K562 (cell line): ENCODE results near the gene APC2. TPM values are rescaled to one million over a fixed set of nuclear protein-coding genes. Genes with fewer than 3 reads are reported as not detected.

ENCODE experiments used
- CCAR2 ChIP-seq: fragments of 200-400 bp; formaldehyde crosslinking; IDR thresholded peaks from 2 replicates; pipeline ENCODE4 v1.6.1; 2017; ENCODE audit warnings: mild to moderate bottlenecking, low read depth, low read length
- CEBPG ChIP-seq, 3 experiments: fragments of 200-800 bp in 1 of 3; sonication (Bioruptor generic) in 1 of 3; sonication (generic) in 1 of 3; formaldehyde crosslinking in 1 of 3; IDR thresholded peaks in 2 of 3; conservative IDR thresholded peaks in 1 of 3; 2 replicates each; pipeline versions ENCODE4 v1.6.1 to v1.8.0; 2016 to 2022; ENCODE audit warnings: missing compliant biosample characterization in 2 of 3, missing genetic modification characterization in 2 of 3, mild to moderate bottlenecking in 1 of 3, missing genetic modification reagents in 1 of 3
- KLF13 ChIP-seq: fragments of 450-650 bp; IDR thresholded peaks from 2 replicates; pipeline ENCODE4 v1.6.1; 2016; ENCODE audit warnings: missing genetic modification characterization, low read depth, mild to moderate bottlenecking, missing compliant biosample characterization, moderate library complexity, borderline replicate concordance
- PHF21A ChIP-seq: fragments of 450-650 bp; IDR thresholded peaks from 2 replicates; pipeline ENCODE4 v1.6.1; 2017; ENCODE audit warnings: low read depth, borderline replicate concordance
- SIN3A ChIP-seq, 2 experiments: fragments of 150-350 bp in 1 of 2; IDR thresholded peaks; 2 replicates each; pipeline ENCODE4 v1.6.1; 2011 to 2016; ENCODE audit warnings: borderline replicate concordance in 2 of 2, low read depth in 2 of 2, low read length in 2 of 2, mild to moderate bottlenecking in 2 of 2, moderate library complexity in 2 of 2; ENCODE audit not compliant: control insufficient read depth in 1 of 2
- ZEB2 ChIP-seq: fragments of 450-650 bp; IDR thresholded peaks from 2 replicates; pipeline ENCODE4 v1.6.1; 2016
- ZNF12 ChIP-seq: sonication (generic); formaldehyde crosslinking; IDR thresholded peaks from 2 replicates; pipeline ENCODE4 v1.4.0; 2020; ENCODE audit warnings: mild to moderate bottlenecking, missing genetic modification reagents
- ZNF121 ChIP-seq: sonication (generic); formaldehyde crosslinking; conservative IDR thresholded peaks from 2 replicates; pipeline ENCODE4 v1.8.0; 2022; ENCODE audit warnings: missing genetic modification reagents
- ZNF324 ChIP-seq: fragments of 250-450 bp; sonication (Bioruptor Pico); IDR thresholded peaks from 2 replicates; pipeline ENCODE4 v1.4.0; 2020; ENCODE audit warnings: mild to moderate bottlenecking
- polyA plus RNA-seq, 8 experiments: library from polyadenylated mRNA; depleted of rRNA in 4 of 8; stranded (reverse) in 5 of 8; unstranded in 3 of 8; fragments of >200 nt; fragmentation: Nextera tagmentation in 2 of 8; fragmentation: Illumina TruSeq in 1 of 8; extraction: Ambion mirVana in 2 of 8; extraction: Trizol in 1 of 8; gene quantifications; 2 replicates each; pipeline versions ENCODE4 v1.2.1 to v1.2.3, GENCODE V29; 2011 to 2014; ENCODE audit warnings: inconsistent platforms in 1 of 8, missing spikeins in 1 of 8
- total RNA-seq, 7 experiments: library from RNA; depleted of rRNA in 6 of 7; stranded (reverse); fragments of >200 nt in 6 of 7; fragmentation: Illumina TruSeq in 2 of 7; extraction: Trizol in 2 of 7; gene quantifications; 2 replicates each; pipeline versions ENCODE4 v1.2.1 to v1.2.3, GENCODE V29; 2011 to 2021; ENCODE audit warnings: low replicate concordance in 1 of 7
- TF ChIP-seq, protein P1 (sequence below): fragments of 250-450 bp; sonication (Bioruptor Pico); IDR thresholded peaks from 2 replicates; pipeline ENCODE4 v1.5.1; 2021; ENCODE audit warnings: mild to moderate bottlenecking
- TF ChIP-seq, protein P2 (sequence below): fragments of 450-650 bp; IDR thresholded peaks from 2 replicates; pipeline ENCODE4 v1.6.1; 2014; ENCODE audit warnings: low read depth, mild to moderate bottlenecking, moderate library complexity, borderline replicate concordance

The APC2 gene
- total and polyA plus RNA-seq, 9 of the 15 experiments (the other 6 are each of a cell fraction or from before 2014, with no cell fraction given) = 0.01 to 0.40 (median 0.05) TPM; not detected in 3

DNA sequence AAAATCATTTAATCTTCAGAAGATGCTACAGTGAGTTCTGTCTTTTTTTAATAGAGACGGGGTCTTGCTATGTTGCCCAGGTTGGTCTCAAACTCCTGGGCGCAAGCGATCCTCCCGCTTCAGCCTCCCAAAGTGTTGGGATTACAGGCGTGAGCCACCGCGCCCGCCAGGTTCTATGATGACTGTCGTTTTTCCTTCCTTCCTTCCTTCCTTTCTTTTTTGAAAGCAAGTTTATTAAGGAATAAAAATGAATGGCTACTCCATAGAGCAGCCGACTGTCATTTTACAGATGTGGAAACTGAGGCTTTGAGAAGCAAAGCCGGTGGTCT lies 48.1 kb upstream of the APC2 start (continued):
- TF ChIP-seq SIN3A (IDR thresholded peaks at IDR 0.05; ENCODE audit: borderline replicate concordance in 2 of 2, control insufficient read depth in 1 of 2, low read depth in 2 of 2, low read length in 2 of 2) (no peak), KLF13 (tag) (no peak), ZNF324 (CRISPR knock-in tag) (no peak), CCAR2 (no peak), ZNF12 (CRISPR knock-in tag) (no peak), ZEB2 (no peak), PHF21A (no peak), CEBPG (CRISPR knock-in tag; IDR thresholded peaks at IDR 0.05) (no peak), CEBPG (tag; conservative IDR thresholded peaks at IDR 0.05 in 1 of 2, IDR thresholded peaks at IDR 0.05 in 1 of 2) (no peak), ZNF121 (CRISPR knock-in tag) (peak; percentile 98)
- TF ChIP-seq, protein P1, sequence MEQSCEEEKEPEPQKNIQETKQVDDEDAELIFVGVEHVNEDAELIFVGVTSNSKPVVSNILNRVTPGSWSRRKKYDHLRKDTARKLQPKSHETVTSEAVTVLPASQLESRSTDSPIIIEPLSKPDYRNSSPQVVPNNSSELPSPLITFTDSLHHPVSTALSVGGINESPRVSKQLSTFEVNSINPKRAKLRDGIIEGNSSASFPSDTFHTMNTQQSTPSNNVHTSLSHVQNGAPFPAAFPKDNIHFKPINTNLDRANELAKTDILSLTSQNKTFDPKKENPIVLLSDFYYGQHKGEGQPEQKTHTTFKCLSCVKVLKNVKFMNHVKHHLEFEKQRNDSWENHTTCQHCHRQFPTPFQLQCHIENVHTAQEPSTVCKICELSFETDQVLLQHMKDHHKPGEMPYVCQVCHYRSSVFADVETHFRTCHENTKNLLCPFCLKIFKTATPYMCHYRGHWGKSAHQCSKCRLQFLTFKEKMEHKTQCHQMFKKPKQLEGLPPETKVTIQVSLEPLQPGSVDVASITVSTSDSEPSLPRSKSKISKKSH (CRISPR knock-in tag) = no peak
- TF ChIP-seq, protein P2, sequence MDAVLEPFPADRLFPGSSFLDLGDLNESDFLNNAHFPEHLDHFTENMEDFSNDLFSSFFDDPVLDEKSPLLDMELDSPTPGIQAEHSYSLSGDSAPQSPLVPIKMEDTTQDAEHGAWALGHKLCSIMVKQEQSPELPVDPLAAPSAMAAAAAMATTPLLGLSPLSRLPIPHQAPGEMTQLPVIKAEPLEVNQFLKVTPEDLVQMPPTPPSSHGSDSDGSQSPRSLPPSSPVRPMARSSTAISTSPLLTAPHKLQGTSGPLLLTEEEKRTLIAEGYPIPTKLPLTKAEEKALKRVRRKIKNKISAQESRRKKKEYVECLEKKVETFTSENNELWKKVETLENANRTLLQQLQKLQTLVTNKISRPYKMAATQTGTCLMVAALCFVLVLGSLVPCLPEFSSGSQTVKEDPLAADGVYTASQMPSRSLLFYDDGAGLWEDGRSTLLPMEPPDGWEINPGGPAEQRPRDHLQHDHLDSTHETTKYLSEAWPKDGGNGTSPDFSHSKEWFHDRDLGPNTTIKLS = peak; percentile 10; the same call in 1 of the 2 replicates
